ENCODE measurements around the gene PROCA1.
A peak's percentile ranks its signal among the peaks of the same experiment; 100 is the strongest.
"Not testable (repeated sequence)": the region's sequence is repeated elsewhere in the genome, so short reads cannot be mapped to it uniquely, and the experiment has no call there.

The PROCA1 gene

DNA sequence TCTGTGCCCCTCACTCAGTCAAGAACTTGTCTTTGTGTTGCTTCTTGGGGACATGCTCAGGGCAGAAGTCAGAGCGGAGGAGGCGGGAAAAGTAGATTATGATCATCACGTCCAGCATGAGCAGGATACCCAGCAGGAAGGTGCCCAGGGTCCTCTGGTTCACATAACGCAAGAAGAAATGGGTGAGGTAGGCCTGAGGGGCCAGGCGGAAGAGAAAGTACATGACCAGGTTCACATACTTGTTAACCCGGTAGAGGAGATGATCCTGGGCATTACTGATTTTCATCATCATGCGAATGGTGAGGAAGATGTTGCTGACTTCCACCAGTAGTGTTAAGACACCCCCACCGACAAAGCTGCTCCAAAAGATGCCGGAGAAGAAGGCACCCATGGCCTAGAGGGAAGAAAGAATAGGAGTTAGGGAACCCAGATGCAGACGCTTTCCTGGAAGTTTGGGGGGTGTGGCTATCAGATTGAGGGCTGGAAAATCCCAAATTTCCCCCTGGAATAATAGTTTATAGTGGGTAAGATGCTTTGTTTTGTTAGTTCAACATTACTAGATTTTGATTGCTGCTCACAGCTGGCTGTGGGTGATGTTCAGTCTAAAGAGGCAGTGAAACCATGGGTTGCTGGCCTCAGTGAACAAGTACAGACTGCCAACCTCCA, 12.9 kb upstream of the PROCA1 start:
- DNase-seq = no peak

DNA sequence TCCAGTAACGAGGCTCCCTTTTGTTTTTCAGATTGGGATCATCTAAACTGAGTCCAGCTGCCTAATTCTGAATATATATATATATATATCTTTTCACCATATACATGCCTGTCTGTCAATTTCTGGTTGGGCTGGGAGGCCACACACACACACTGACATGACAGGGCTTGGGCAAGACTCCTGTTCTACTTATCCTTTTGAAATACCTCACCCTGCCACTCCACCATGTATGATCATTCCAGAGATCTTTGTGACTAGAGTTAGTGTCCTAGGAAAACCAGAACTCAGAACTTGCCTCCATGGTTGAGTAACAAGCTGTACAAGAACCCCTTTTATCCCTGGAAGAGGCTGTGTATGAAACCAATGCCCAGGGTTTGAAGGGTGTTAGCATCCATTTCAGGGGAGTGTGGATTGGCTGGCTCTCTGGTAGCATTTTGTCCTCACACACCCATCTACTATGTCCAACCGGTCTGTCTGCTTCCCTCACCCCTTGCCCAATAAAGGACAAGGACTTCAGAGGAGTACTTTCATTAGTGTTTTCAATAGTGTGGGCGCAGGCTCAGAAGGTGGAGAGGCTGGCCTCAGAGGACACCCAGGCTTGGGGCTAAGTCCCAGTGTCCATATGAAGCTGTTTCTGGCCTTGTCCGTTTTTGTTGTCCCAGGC, 12.3 kb upstream of the PROCA1 start:
- not testable (repeated sequence) for DNase-seq

DNA sequence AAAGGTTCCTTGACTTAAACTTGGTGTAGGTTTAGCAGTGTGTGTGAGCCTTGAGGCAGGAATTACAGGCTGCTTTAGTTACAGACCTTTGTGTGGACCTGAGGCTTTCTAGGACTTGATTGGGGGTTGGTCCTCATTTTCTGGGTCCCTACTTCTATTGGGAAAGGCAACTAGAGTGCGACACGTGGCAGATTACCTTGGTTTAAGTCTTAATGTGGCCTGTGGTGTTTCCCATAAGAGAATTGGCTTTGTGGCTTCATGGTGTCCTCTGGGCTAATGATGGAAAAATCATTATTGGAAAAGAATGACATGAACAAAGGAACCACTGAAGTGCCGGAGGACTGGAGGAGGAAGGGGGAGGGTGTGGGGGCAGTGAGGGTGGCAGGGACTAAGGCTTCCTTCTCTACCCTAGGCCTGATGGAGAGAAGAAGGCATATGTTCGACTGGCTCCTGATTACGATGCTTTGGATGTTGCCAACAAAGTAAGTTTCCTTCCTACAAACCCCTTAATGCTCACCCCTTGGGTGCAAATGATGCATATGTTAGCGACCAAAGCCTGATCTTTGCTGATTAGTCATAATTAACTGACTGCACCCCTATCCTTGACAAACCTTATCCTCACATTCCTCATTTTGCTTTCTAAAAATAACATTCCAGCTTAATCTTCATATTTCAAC, 11.6 kb upstream of the PROCA1 start:
- no peak for DNase-seq

- DNase-seq = no peak
Observed at GRCh38 chr17:28722417-28723158, 10.9 kb upstream of the PROCA1 start.

DNA sequence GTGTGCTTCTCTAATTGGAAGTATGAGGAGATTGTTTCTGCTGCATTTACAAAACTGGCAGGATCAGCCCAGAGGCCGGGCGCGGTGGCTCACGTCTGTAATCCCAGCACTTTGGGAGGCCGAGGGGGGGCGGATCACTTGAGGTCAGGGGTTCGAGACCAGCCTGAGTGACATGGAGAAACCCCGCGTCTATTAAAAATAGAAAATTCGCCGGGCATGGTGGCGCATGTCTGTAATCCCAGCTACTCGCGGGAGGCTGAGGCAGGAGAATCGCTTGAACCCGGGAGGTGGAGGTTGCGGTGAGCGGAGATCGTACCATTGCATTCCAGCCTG, 9.3 kb upstream of the PROCA1 start:
- DNase-seq = not testable (repeated sequence)

- no peak for DNase-seq
Observed at GRCh38 chr17:28720247-28720996, 8.7 kb upstream of the PROCA1 start.

GRCh38 chr17:28719021-28719433, 7.3 kb upstream of the PROCA1 start:
- DNase-seq = no peak

GRCh38 chr17:28718333-28719020, 6.8 kb upstream of the PROCA1 start:
- no peak for DNase-seq

GRCh38 chr17:28717578-28718332, 6.1 kb upstream of the PROCA1 start, which contains the start of gene RAB34:
TSS of gene RAB34 (minus strand) at chr17:28717868. CDS start at chr17:28717266, 602 bp downstream.
- no peak for DNase-seq

GRCh38 chr17:28716740-28717577, 5.3 kb upstream of the PROCA1 start:
- DNase-seq = no peak

GRCh38 chr17:28715217-28715616, 3.5 kb upstream of the PROCA1 start:
- DNase-seq = no peak

DNA sequence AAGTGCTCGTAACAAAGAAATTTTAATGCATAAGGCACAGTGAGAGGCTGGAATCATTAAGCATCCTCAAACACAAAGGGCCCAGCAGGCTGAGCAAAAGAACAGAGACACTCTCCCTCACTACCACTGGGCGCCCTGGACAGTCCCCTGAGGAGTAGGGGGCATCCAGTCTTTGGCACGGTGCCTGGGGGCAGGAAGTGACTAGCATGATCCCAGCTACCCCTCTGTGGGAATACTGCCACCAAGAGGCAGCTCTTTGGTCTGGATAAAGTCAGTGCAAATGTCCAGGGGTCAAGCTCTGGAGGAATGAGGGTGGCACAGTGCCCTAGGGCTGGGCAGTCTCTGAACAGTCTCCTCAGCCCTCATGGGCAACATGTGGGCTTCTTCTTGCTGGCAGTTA, 2.6 kb upstream of the PROCA1 start:
- no peak for DNase-seq

GRCh38 chr17:28712705-28713415, 1.2 kb upstream of the PROCA1 start:
- no peak for DNase-seq

GRCh38 chr17:28712032-28712704, 480 bp upstream of the PROCA1 start:
- no peak for DNase-seq

DNA sequence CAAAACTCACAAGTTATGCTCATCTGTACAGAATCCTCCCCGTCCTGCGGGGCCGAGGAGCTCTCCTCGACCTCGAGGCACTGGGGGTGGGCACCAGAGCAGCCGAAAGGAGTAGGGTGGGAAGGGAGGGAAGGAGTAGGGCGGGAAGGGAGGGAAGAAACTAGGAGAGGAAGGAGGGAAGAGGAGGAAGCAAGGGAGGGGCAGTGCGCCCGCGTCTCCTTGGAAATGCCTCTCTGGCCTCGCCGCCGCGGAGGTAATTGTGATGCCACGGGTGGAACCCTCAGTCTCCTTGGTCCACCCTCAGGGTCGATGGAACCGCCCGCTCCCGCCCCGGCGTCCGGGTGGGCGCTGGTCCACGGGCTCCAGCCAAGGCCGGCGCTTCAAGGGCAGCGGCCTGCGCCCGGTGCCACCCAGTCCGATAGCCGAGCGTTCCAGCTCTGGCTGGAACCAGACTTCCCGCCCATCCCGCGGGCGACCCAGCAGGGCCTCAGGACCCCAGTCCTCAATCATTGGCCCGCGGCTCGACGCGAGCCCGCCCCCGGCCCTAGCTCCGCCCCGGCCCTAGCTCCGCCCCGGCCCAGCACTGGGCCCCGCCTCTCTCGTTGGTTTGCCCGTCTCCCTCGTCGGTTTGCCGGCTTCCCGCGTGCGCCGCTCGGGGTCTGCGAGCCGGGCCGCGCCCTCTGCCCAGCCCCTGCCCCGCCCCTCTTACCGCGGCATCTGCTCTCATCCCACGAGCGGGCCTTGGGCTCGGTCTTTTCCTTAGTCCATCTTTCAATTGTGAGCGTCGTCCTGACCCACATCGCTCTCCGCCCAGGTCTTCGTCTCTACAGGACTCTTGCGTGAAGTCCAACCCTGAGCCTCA, 596 bp downstream of the PROCA1 start:
- peak in 1 of 2 experiments; percentile 52 for DNase-seq

DNA sequence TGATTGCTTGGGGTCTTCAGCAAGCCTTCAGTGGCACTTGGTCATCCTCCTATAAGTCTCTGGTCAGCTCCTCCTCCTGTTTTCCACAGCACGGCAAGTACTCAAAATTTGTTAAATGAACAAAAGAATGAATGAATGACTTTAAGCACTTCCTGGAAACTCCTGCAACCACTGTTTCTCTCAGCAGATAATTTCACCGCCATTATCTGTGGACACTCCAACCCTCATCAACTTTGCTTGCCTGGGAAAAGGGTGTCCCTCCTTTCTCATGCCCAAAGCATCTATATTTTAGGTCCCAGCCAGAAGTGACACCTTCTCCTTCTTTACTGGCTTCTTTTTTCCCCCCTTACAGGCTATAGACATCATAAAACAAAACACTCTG, 4.4 kb downstream of the PROCA1 start:
- no peak for DNase-seq

DNA sequence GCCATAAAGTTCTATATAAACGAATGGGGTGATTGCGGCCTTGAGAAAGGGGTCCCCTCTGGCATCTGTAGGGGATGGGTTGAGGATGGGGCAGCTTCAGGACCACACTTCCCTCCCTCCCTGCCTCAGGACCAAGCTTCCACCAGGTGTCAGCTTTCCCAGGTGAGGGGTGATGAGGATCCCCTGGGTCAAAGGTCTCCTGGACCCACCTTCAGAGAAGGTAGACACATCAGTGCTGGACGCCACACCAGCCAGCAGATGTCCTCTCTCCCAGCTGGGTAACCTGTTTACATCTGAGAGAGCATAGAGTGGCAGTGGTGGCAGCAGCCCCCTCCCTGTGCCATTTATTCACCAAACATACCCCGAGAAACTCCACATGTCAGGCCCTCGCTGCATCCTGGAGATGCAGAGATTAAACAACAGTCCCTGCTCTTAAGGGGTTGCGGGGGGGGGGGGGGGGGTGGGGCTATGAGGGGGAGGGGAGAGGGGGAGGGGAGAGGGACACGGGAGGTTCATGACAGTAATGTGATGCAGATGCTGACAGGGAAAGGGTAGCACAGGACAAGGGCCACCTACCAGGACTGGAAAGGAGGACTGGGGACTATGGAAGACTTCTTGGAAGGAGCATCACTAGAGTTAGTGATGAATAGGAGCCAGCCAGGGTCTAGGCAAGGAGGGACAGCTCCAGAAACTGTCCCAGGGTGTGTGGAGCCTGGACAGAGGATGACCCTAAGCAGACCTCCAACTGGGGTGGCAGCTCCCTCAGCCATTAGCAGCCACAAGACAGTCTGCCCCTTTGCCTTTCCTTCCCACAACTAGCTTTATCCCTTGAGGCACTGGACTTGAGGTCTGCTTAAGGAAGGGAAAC, 5.0 kb downstream of the PROCA1 start:
- no peak for DNase-seq
